Keratinocyte (primary cell): ENCODE results near the gene GDNF. TPM values are rescaled to one million over a fixed set of nuclear protein-coding genes. Genes with fewer than 3 reads are reported as not detected.

Experiments used
- DNase-seq: peaks from one replicate; pipeline ENCODE4 v3.0.0-alpha.2; 2011; ENCODE audit warnings: low read depth, missing footprints, low spot score
- FAIRE-seq: peaks from 2 replicates; lab custom pipeline; 2011; peaks lifted over from hg19 to GRCh38; lab: Jason Lieb, UNC
- H2AFZ ChIP-seq: 2 replicates; pipeline ENCODE4 v1.6.0; 2012; ENCODE audit warnings: low read length, control low read depth, inconsistent platforms; ENCODE audit not compliant: control insufficient read depth
- H3K27ac ChIP-seq: 2 replicates; pipeline ENCODE4 v1.5.1; 2011; ENCODE audit warnings: low read length; ENCODE audit not compliant: control insufficient read depth, insufficient read depth
- H3K27me3 ChIP-seq: 3 replicates; pipeline ENCODE4 v1.6.0; 2011; ENCODE audit warnings: low read length; ENCODE audit not compliant: control insufficient read depth, insufficient read depth; ENCODE audit errors: extremely low read depth
- H3K36me3 ChIP-seq, 2 experiments: 2 replicates in 1 of 2; 3 replicates in 1 of 2; pipeline ENCODE4 v1.5.1; 2011; ENCODE audit warnings: low read length in 2 of 2, mild to moderate bottlenecking in 1 of 2; ENCODE audit not compliant: control insufficient read depth in 2 of 2, insufficient read depth in 2 of 2; ENCODE audit errors: extremely low read depth in 1 of 2
- H3K4me1 ChIP-seq: 3 replicates; pipeline ENCODE4 v1.5.1; 2011; ENCODE audit warnings: low read length; ENCODE audit not compliant: control insufficient read depth, insufficient read depth; ENCODE audit errors: extremely low read depth
- H3K4me2 ChIP-seq: 3 replicates; pipeline ENCODE4 v1.6.0; 2011; ENCODE audit warnings: low read depth, low read length; ENCODE audit not compliant: control insufficient read depth, insufficient read depth; ENCODE audit errors: extremely low read depth
- H3K4me3 ChIP-seq, 3 experiments: fragments of 200-600 bp in 1 of 3; sonication (generic) in 1 of 3; 2 replicates in 2 of 3; 3 replicates in 1 of 3; pipeline ENCODE4 v1.5.1; 2011 to 2016; ENCODE audit warnings: low read length in 3 of 3, mild to moderate bottlenecking in 3 of 3, control low read depth in 2 of 3, inconsistent platforms in 1 of 3, low read depth in 1 of 3, mixed read lengths in 1 of 3, mixed run types in 1 of 3, moderate library complexity in 1 of 3; ENCODE audit not compliant: control insufficient read depth in 2 of 3, insufficient read depth in 2 of 3; ENCODE audit errors: extremely low read depth in 1 of 3
- H3K79me2 ChIP-seq: 2 replicates; pipeline ENCODE4 v1.6.0; 2012; ENCODE audit warnings: low read length; ENCODE audit not compliant: control insufficient read depth, insufficient read depth
- H3K9ac ChIP-seq: 3 replicates; pipeline ENCODE4 v1.6.0; 2011; ENCODE audit warnings: low read length; ENCODE audit not compliant: control insufficient read depth, insufficient read depth; ENCODE audit errors: extremely low read depth
- H3K9me1 ChIP-seq: 3 replicates; pipeline ENCODE4 v1.6.0; 2011; ENCODE audit warnings: low read length; ENCODE audit not compliant: control insufficient read depth, insufficient read depth; ENCODE audit errors: extremely low read depth
- H3K9me3 ChIP-seq: 2 replicates; pipeline ENCODE4 v1.5.1; 2012; ENCODE audit warnings: low read depth, low read length; ENCODE audit not compliant: control insufficient read depth
- H4K20me1 ChIP-seq: 3 replicates; pipeline ENCODE4 v1.6.0; 2011; ENCODE audit warnings: low read length; ENCODE audit not compliant: control insufficient read depth, insufficient read depth; ENCODE audit errors: extremely low read depth
- CTCF ChIP-seq, 3 experiments: IDR thresholded peaks in 1 of 3; conservative IDR thresholded peaks in 1 of 3; optimal IDR thresholded peaks in 1 of 3; 2 replicates in 2 of 3; 3 replicates in 1 of 3; pipeline versions ENCODE3 to v1.5.1; 2011; ENCODE audit warnings: low read length in 3 of 3, mild to moderate bottlenecking in 3 of 3, moderate library complexity in 2 of 3, control low read depth in 1 of 3, inconsistent platforms in 1 of 3; ENCODE audit not compliant: insufficient read depth in 2 of 3; ENCODE audit errors: extremely low read depth in 1 of 3
- EZH2 ChIP-seq: IDR thresholded peaks from one replicate; pipeline ENCODE4 v1.6.1; 2012; ENCODE audit warnings: inconsistent platforms, mild to moderate bottlenecking, low read length, moderate library complexity
- dilution Hi-C: fragments of 300-500 bp; cut with MboI; formaldehyde crosslinking; loops from one replicate; pipeline ENCODE4 v1.7.0; 2020; ENCODE audit warnings: low sequenced_read_pairs; ENCODE audit not compliant: extremely low pct_ligation_motif_present
- polyA plus RNA-seq, 5 experiments: library from polyadenylated mRNA; depleted of rRNA in 3 of 5; stranded (reverse) in 3 of 5; stranded (forward) in 1 of 5; unstranded in 1 of 5; fragments of >200 nt; gene quantifications; 1 replicate in 1 of 5; 2 replicates in 3 of 5; 3 replicates in 1 of 5; pipeline versions ENCODE4 v1.2.1 to v1.2.3, GENCODE V29; 2011 to 2012; ENCODE audit warnings: missing spikeins in 2 of 5, low read depth in 1 of 5, low replicate concordance in 1 of 5

Gene GDNF
- polyA plus RNA-seq, 1 donor (not counting 4 experiments of a cell fraction or from before 2014, with no cell fraction given), result 2.4 TPM

GRCh38 chr5:37835380-37835973, 4.4 kb downstream of the GDNF start:
- FAIRE-seq (no peak), DNase-seq (no peak)
- Histone ChIP-seq H3K4me2 (no peak overlapping the region), H3K27ac (no peak overlapping the region), H3K9ac (no peak overlapping the region), H3K9me3 (no peaks in the 10 kb centered on the region), H3K9me1 (no peaks in the 10 kb centered on the region), H4K20me1 (no peaks in the 10 kb centered on the region), H3K27me3 (no peaks in the 10 kb centered on the region), H3K4me3 (no peak overlapping the region), H3K79me2 (peaks cover 64% of the 10 kb centered on the region), H2AFZ (no peak overlapping the region), H3K4me1 (peaks cover 28% of the 10 kb centered on the region), H3K36me3 (peaks cover 0 to 4% of the 10 kb centered on the region in 2 experiments)
- no peak for TF ChIP-seq EZH2
- TF ChIP-seq CTCF (optimal IDR thresholded peaks at IDR 0.05 in 1 of 3, IDR thresholded peaks at IDR 0.05 in 1 of 3, conservative IDR thresholded peaks at IDR 0.05 in 1 of 3; ENCODE audit: extremely low read depth in 1 of 3, insufficient read depth in 2 of 3, low read length in 3 of 3), result no peak
- dilution Hi-C loops, result no loop called here

- H3K9me1 ChIP-seq, result no peaks in the 10 kb centered on the region
- no peaks in the 10 kb centered on the region for H3K27me3 ChIP-seq
- H4K20me1 ChIP-seq, result no peaks in the 10 kb centered on the region
- TF ChIP-seq EZH2, result no peak
- TF ChIP-seq CTCF (optimal IDR thresholded peaks at IDR 0.05 in 1 of 3, IDR thresholded peaks at IDR 0.05 in 1 of 3, conservative IDR thresholded peaks at IDR 0.05 in 1 of 3; ENCODE audit: extremely low read depth in 1 of 3, insufficient read depth in 2 of 3, low read length in 3 of 3), result no peak
- H3K36me3 ChIP-seq, result peaks cover 0 to 4% of the 10 kb centered on the region in 2 experiments
- H3K9ac ChIP-seq, result no peak overlapping the region
- peaks cover 26% of the 10 kb centered on the region for H3K4me1 ChIP-seq
- no peak overlapping the region for H3K4me3 ChIP-seq
- H3K79me2 ChIP-seq, result peaks cover 65% of the 10 kb centered on the region
- H3K27ac ChIP-seq, result no peak overlapping the region
- FAIRE-seq (no peak), DNase-seq (no peak)
- no peaks in the 10 kb centered on the region for H3K9me3 ChIP-seq
- dilution Hi-C loops, result no loop called here
- no peak overlapping the region for H2AFZ ChIP-seq
- H3K4me2 ChIP-seq, result no peak overlapping the region
Measured at GRCh38 chr5:37834542-37835379, 5.1 kb downstream of the GDNF start.
